ENCODE measurements around the gene DPP10. TPM values are rescaled to one million over a fixed set of nuclear protein-coding genes. Genes with fewer than 3 reads are reported as not detected.

The DPP10 gene
- total RNA-seq, 1 experiment from 2014 or later, result not detected

DNA sequence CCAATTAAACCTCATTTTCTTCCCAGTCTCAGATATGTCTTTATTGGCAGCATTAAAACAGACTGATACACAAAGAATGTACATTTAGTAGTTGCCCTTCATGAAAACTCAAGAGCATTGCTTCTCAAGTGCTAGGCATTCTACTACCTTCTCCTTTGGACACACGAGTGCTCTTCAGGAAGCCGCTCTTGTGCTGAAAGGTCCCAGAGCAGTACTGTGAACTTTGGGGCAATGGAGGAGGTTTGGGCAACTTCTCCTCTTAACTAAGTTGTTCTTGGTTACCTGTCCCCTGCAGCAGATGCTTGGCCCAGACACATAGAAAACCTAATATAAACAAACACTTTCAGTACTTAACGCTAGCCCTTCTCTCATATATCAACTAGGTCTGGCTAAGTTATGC, 362.8 kb downstream of the DPP10 start:
- Histone ChIP-seq H3K4me1 (ENCODE audit: insufficient read depth, low read length) (no peaks in the 10 kb centered on the region), H3K36me3 (ENCODE audit: low read depth, low read length) (no peaks in the 10 kb centered on the region), H3K4me2 (ENCODE audit: low read length) (no peak overlapping the region), H3K9ac (ENCODE audit: low read length) (no peak overlapping the region), H3K79me2 (ENCODE audit: low read length) (no peaks in the 10 kb centered on the region), H3K4me3 (ENCODE audit: low read length) (no peak overlapping the region), H3K9me2 (replicated peaks; ENCODE audit: low read length) (no peaks in the 10 kb centered on the region), H4K20me1 (ENCODE audit: low read length) (no peaks in the 10 kb centered on the region), H3K9me3 (ENCODE audit: low read length) (no peaks in the 10 kb centered on the region), H3K27me3 (ENCODE audit: low read length) (no peaks in the 10 kb centered on the region), H3F3A (ENCODE audit: low read length, unreplicated experiment) (no peaks in the 10 kb centered on the region), H2AFZ (ENCODE audit: low read length) (no peak overlapping the region), H3K27ac (ENCODE audit: low read length) (no peak overlapping the region)
- DNase-seq (no peak), ATAC-seq (no peak)
- ChIA-PET POLR2A (ENCODE audit: unreplicated experiment) (no interaction called here), CTCF (no interaction called here)
- BruUV-seq (replicated peaks), result no TSS peak
- intact Hi-C loops (cut with micrococcal nuclease), result no loop called here
- TF ChIP-seq EZH2 (IDR thresholded peaks at IDR 0.05; ENCODE audit: low read length, unreplicated experiment), result no peak
- no peak for TF ChIP-seq EZH2phosphoT487 (IDR thresholded peaks at IDR 0.05; ENCODE audit: borderline replicate concordance, low read length)
- TF ChIP-seq, protein P1, sequence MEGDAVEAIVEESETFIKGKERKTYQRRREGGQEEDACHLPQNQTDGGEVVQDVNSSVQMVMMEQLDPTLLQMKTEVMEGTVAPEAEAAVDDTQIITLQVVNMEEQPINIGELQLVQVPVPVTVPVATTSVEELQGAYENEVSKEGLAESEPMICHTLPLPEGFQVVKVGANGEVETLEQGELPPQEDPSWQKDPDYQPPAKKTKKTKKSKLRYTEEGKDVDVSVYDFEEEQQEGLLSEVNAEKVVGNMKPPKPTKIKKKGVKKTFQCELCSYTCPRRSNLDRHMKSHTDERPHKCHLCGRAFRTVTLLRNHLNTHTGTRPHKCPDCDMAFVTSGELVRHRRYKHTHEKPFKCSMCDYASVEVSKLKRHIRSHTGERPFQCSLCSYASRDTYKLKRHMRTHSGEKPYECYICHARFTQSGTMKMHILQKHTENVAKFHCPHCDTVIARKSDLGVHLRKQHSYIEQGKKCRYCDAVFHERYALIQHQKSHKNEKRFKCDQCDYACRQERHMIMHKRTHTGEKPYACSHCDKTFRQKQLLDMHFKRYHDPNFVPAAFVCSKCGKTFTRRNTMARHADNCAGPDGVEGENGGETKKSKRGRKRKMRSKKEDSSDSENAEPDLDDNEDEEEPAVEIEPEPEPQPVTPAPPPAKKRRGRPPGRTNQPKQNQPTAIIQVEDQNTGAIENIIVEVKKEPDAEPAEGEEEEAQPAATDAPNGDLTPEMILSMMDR (conservative IDR thresholded peaks at IDR 0.05; ENCODE audit: low read depth, low read length), result no peak

DNA sequence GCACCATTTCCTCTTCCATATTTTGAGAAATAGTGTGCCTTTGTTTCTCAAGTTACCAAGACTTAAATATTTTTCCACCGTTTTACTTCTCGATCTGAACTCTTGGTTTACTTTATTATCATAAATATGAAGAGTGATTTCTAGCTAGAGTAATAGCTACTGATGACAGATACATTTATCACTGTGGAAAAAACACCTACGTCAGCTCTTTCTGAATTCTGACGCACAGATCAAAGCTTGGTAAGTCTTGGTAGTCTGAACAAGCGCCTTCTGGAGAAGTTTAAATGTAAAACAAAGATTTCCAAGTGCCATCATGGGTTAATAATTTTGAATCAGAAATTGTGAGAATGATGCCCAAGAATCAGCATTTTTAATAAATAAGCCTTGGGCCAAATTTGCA, 367.7 kb downstream of the DPP10 start:
- H3K4me1 ChIP-seq (ENCODE audit: insufficient read depth, low read length), result no peaks in the 10 kb centered on the region
- DNase-seq (no peak), ATAC-seq (no peak)
- H3K79me2 ChIP-seq (ENCODE audit: low read length), result no peaks in the 10 kb centered on the region
- CTCF ChIA-PET, result no interaction called here
- H4K20me1 ChIP-seq (ENCODE audit: low read length), result no peaks in the 10 kb centered on the region
- no peaks in the 10 kb centered on the region for H3F3A ChIP-seq (ENCODE audit: low read length, unreplicated experiment)
- no TSS peak for BruUV-seq (replicated peaks)
- TF ChIP-seq EZH2 (IDR thresholded peaks at IDR 0.05; ENCODE audit: low read length, unreplicated experiment) (no peak), EZH2phosphoT487 (IDR thresholded peaks at IDR 0.05; ENCODE audit: borderline replicate concordance, low read length) (no peak)
- TF ChIP-seq, protein P1 (conservative IDR thresholded peaks at IDR 0.05; ENCODE audit: low read depth, low read length), result no peak
- H3K27ac ChIP-seq (ENCODE audit: low read length), result no peak overlapping the region
- H3K27me3 ChIP-seq (ENCODE audit: low read length), result no peaks in the 10 kb centered on the region
- H3K4me2 ChIP-seq (ENCODE audit: low read length), result no peak overlapping the region
- no peak overlapping the region for H3K9ac ChIP-seq (ENCODE audit: low read length)
- no peak overlapping the region for H3K4me3 ChIP-seq (ENCODE audit: low read length)
- intact Hi-C loops (cut with micrococcal nuclease), result no loop called here
- no peaks in the 10 kb centered on the region for H3K9me3 ChIP-seq (ENCODE audit: low read length)
- H3K9me2 ChIP-seq (replicated peaks; ENCODE audit: low read length), result no peaks in the 10 kb centered on the region
- no peak overlapping the region for H2AFZ ChIP-seq (ENCODE audit: low read length)
- POLR2A ChIA-PET (ENCODE audit: unreplicated experiment), result no interaction called here
- no peaks in the 10 kb centered on the region for H3K36me3 ChIP-seq (ENCODE audit: low read depth, low read length)

DNA sequence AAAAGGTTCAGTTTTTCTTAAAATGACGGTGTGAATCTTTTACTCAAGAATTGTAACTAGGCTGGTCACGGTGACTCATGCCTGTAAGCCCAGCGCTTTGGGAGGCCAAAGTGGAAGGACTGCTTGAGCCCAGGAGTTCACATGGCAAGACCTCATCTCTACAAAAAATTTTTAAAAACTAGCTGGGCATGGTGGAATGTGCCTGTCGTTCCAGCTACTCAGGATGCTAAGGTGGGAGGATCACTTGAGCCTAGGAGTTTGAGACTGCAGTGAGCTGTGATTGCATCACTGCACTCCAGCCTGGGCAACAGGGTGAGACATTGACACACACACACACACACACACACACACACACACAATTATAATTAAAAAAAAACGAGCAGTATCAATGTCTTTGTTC, 369.8 kb downstream of the DPP10 start:
- no peaks in the 10 kb centered on the region for H3K9me2 ChIP-seq (replicated peaks; ENCODE audit: low read length)
- no peak for DNase-seq
- ChIA-PET CTCF (no interaction called here), POLR2A (ENCODE audit: unreplicated experiment) (no interaction called here)
- no peaks in the 10 kb centered on the region for H3K27me3 ChIP-seq (ENCODE audit: low read length)
- H3K27ac ChIP-seq (ENCODE audit: low read length), result no peak overlapping the region
- H3K9ac ChIP-seq (ENCODE audit: low read length), result no peak overlapping the region
- no peak for TF ChIP-seq EZH2phosphoT487 (IDR thresholded peaks at IDR 0.05; ENCODE audit: borderline replicate concordance, low read length)
- TF ChIP-seq, protein P1 (conservative IDR thresholded peaks at IDR 0.05; ENCODE audit: low read depth, low read length), result no peak
- TF ChIP-seq EZH2 (IDR thresholded peaks at IDR 0.05; ENCODE audit: low read length, unreplicated experiment), result no peak
- H3F3A ChIP-seq (ENCODE audit: low read length, unreplicated experiment), result no peaks in the 10 kb centered on the region
- intact Hi-C loops (cut with micrococcal nuclease), result no loop called here
- no peak overlapping the region for H3K4me2 ChIP-seq (ENCODE audit: low read length)
- no peaks in the 10 kb centered on the region for H3K4me1 ChIP-seq (ENCODE audit: insufficient read depth, low read length)
- H3K36me3 ChIP-seq (ENCODE audit: low read depth, low read length), result no peaks in the 10 kb centered on the region
- no peaks in the 10 kb centered on the region for H4K20me1 ChIP-seq (ENCODE audit: low read length)
- no peak overlapping the region for H3K4me3 ChIP-seq (ENCODE audit: low read length)
- H3K9me3 ChIP-seq (ENCODE audit: low read length), result no peaks in the 10 kb centered on the region
- ATAC-seq, result no peak
- no TSS peak for BruUV-seq (replicated peaks)
- H3K79me2 ChIP-seq (ENCODE audit: low read length), result no peaks in the 10 kb centered on the region
- H2AFZ ChIP-seq (ENCODE audit: low read length), result no peak overlapping the region

All from PC-3 (cell line).